Peyer's patch (tissue), 4 donors: Measurements from ENCODE around the gene PCNA. TPM values are rescaled to one million over a fixed set of nuclear protein-coding genes. Genes with fewer than 3 reads are reported as not detected.
"Not testable (repeated sequence)": the region's sequence is repeated elsewhere in the genome, so short reads cannot be mapped to it uniquely, and the experiment has no call there.

ENCODE experiments used
- DNase-seq, 3 donors: peaks; one replicate each; pipeline ENCODE4 v3.0.0-alpha.2; 2017 to 2019
- H3K27ac ChIP-seq, 4 donors: fragments of 200-600 bp; sonication (generic); one replicate each; pipeline ENCODE4 v1.5.1; 2016 to 2019
- H3K27me3 ChIP-seq, 2 donors: fragments of 200-600 bp; sonication (generic); one replicate each; pipeline ENCODE4 v1.5.1; 2019
- H3K36me3 ChIP-seq, 3 donors: fragments of 200-600 bp; sonication (generic); one replicate each; pipeline ENCODE4 v1.5.1; 2016 to 2019
- H3K4me1 ChIP-seq, 4 donors: fragments of 200-600 bp; sonication (generic); one replicate each; pipeline ENCODE4 v1.5.1; 2016 to 2019
- H3K4me3 ChIP-seq, 4 donors: fragments of 200-600 bp; sonication (generic); 1 replicate in 3 of 4; 2 replicates in 1 of 4; pipeline ENCODE4 v1.5.1; 2016 to 2019; ENCODE audit warnings: mild to moderate bottlenecking in 1 of 4
- H3K9me3 ChIP-seq, 4 donors: fragments of 200-600 bp; sonication (generic); one replicate each; pipeline ENCODE4 v1.5.1; 2016 to 2019; ENCODE audit warnings: mild to moderate bottlenecking in 1 of 4
- CTCF ChIP-seq, 6 experiments: fragments of 450-650 bp in 4 of 6; fragments of 200-600 bp in 2 of 6; sonication (generic) in 1 of 6; IDR thresholded peaks; one replicate each; pipeline ENCODE4 v1.5.1; 2017 to 2019; ENCODE audit warnings: antibody characterized with exemption in 6 of 6, mild to moderate bottlenecking in 3 of 6, moderate library complexity in 1 of 6
- POLR2A ChIP-seq, 2 donors: fragments of 450-650 bp; IDR thresholded peaks; one replicate each; pipeline ENCODE4 v1.5.1; 2017; ENCODE audit warnings: antibody characterized with exemption in 2 of 2, mild to moderate bottlenecking in 2 of 2, moderate library complexity in 2 of 2
- total RNA-seq, 4 donors: library from RNA; depleted of rRNA; stranded (reverse); fragments of >200 nt; gene quantifications; one replicate each; pipeline ENCODE4 v1.1.0, GENCODE V29; 2016

PCNA gene
- total RNA-seq, 4 donors from 2014 or later: 23.3 to 103 (median 46.0) TPM

- H3K9me3 ChIP-seq: no peaks in the 10 kb centered on the region
- TF ChIP-seq POLR2A (IDR thresholded peaks at IDR 0.05): no peak
- TF ChIP-seq CTCF (IDR thresholded peaks at IDR 0.05): no peak
- peak in 1 of 3 donors; percentile 50 for DNase-seq
- H3K27me3 ChIP-seq: no peaks in the 10 kb centered on the region
- H3K4me1 ChIP-seq: peaks cover 0 to 22% (median under 1%) of the 10 kb centered on the region in 4 donors
- no peak overlapping the region for H3K4me3 ChIP-seq
- H3K36me3 ChIP-seq: no peaks in the 10 kb centered on the region
- H3K27ac ChIP-seq: peak overlapping the region in 2 of 4 donors; percentile 36 to 55
Measured at GRCh38 chr20:5073660-5074231, 46.0 kb downstream of the PCNA start.

GRCh38 chr20:5072756-5073659 is 46.8 kb downstream of the PCNA start:
- H3K27ac ChIP-seq: peak overlapping the region in 2 of 4 donors; percentile 36 to 55
- peaks cover 0 to 19% (median 0%) of the 10 kb centered on the region in 4 donors for H3K4me1 ChIP-seq
- no peaks in the 10 kb centered on the region for H3K9me3 ChIP-seq
- H3K27me3 ChIP-seq: no peaks in the 10 kb centered on the region
- peak in 2 of 3 donors; percentile 87 to 88 for DNase-seq
- H3K4me3 ChIP-seq: no peak overlapping the region
- no peak for TF ChIP-seq POLR2A (IDR thresholded peaks at IDR 0.05)
- no peaks in the 10 kb centered on the region for H3K36me3 ChIP-seq

GRCh38 chr20:5071942-5072341 is 47.8 kb downstream of the PCNA start:
- not testable (repeated sequence) for DNase-seq, H3K9me3 ChIP-seq, H3K27ac ChIP-seq, H3K4me3 ChIP-seq, H3K36me3 ChIP-seq, H3K27me3 ChIP-seq
- peaks cover 0 to 16% (median 0%) of the 10 kb centered on the region in 4 donors for H3K4me1 ChIP-seq

DNA sequence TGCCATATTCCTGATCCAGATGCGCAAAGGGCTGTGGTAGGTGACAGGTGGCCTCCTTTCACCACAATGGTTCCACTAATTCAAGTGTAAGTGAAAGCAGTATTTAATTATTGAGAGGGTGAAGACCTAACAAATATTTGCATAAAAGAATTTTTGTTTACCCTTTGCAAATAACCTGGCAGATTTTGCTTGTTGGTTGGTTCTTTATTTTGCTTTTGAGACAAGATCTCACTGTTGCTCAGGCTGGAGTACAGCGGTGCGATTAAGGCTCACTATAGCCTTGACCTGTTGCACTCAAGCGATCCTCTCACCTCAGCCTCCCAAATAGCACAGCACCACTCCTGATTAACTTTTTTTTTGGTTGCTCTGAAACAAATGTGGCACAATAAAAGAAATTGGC is 49.2 kb downstream of the PCNA start:
- H3K27me3 ChIP-seq: no peaks in the 10 kb centered on the region
- peaks cover 0 to 16% (median 0%) of the 10 kb centered on the region in 4 donors for H3K4me1 ChIP-seq
- TF ChIP-seq POLR2A (IDR thresholded peaks at IDR 0.05) (no peak), CTCF (IDR thresholded peaks at IDR 0.05) (no peak)
- no peak overlapping the region for H3K4me3 ChIP-seq
- no peaks in the 10 kb centered on the region for H3K9me3 ChIP-seq
- DNase-seq: no peak
- H3K27ac ChIP-seq: no peak overlapping the region
- H3K36me3 ChIP-seq: no peaks in the 10 kb centered on the region

DNA sequence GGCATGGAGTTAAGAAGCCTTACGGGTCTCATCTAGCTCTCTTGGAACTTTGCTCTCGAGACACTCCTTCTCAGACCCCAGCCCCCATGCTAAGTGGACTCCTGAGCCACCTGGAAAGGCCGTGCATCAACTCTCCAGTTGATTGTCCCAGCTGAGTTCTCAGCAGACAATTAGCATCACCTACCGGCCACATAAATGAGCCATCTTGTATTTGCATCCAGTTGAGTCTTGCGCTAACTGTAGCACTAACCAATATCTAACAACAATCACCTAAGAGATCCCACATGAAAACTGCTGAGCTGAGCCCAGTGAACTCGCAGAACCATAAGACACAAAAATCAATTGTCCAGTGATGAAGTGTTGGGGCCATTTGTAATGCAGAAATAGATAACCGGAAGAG is 49.7 kb downstream of the PCNA start:
- Histone ChIP-seq H3K4me1 (peaks cover 0 to 16% (median 0%) of the 10 kb centered on the region in 4 donors), H3K27me3 (no peaks in the 10 kb centered on the region), H3K9me3 (no peaks in the 10 kb centered on the region)

More for the DNA sequence above, 49.7 kb downstream of the PCNA start:
- no peak overlapping the region for H3K27ac ChIP-seq
- TF ChIP-seq POLR2A (IDR thresholded peaks at IDR 0.05): no peak
- no peak for TF ChIP-seq CTCF (IDR thresholded peaks at IDR 0.05)
- H3K36me3 ChIP-seq: no peaks in the 10 kb centered on the region
- H3K4me3 ChIP-seq: no peak overlapping the region
- DNase-seq: no peak
